ENCODE data around the gene PAPLN. TPM values are rescaled to one million over a fixed set of nuclear protein-coding genes. Genes with fewer than 3 reads are reported as not detected.

Gene PAPLN
- total and polyA plus RNA-seq, 2 experiments from 2014 or later, result 2.8 to 13.2 TPM

DNA sequence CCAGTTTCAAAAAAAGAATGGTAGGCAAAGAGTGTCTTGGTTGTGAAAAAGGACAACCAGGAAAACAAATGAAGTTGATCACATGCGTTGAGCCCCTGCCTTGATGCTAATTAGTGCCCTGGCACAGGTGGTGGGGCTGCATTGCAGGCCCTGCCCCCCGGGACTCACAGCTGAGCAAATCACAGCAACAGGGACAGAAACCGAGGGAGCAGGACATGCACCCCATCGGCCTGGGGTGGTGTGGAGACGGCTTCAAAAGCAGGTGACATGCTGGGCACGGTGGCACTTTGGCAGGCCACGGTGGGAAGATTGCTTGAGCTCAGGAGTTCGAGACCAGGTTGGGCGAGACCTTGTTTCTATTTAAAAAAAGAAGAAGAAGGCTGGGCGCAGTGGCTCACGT lies 1.1 kb upstream of the PAPLN start:
- Histone ChIP-seq H3K27ac (ENCODE audit: low read depth) (peak overlapping the region; percentile 90), H3K4me2 (peak overlapping the region; percentile 96), H3K4me3 (peak overlapping the region; percentile 69), H3K4me1 (ENCODE audit: insufficient read depth) (peaks cover 60% of the 10 kb centered on the region), H2AFZ (peak overlapping the region; percentile 79), H3K79me2 (replicated peaks; ENCODE audit: insufficient read depth) (no peaks in the 10 kb centered on the region), H3K9me2 (ENCODE audit: insufficient read depth) (no peaks in the 10 kb centered on the region), H3K36me3 (ENCODE audit: insufficient read depth) (no peaks in the 10 kb centered on the region), H4K20me1 (replicated peaks; ENCODE audit: insufficient read depth) (0 out of 2 replicates have a peak, but pooled peaks cover 3% of the 10 kb centered on the region), H3K27me3 (ENCODE audit: insufficient read depth) (peaks cover 54% of the 10 kb centered on the region), H3F3A (replicated peaks; ENCODE audit: low read depth) (peaks cover 30% of the 10 kb centered on the region)
- Mint-ChIP-seq H3K27me3 (ENCODE audit: insufficient read depth, low read depth, poor library complexity) (peaks cover 45% of the 10 kb centered on the region), H3K4me1 (peaks cover 73% of the 10 kb centered on the region), H3K9me3 (no peaks in the 10 kb centered on the region; the same call in 2 of the 3 replicates), H3K4me3 (peak overlapping the region; percentile 80), H3K27ac (peak overlapping the region; percentile 93), H3K36me3 (ENCODE audit: low read depth) (peaks cover 2% of the 10 kb centered on the region; the same call in 1 of the 3 replicates)
- TF ChIP-seq EZH2 (IDR thresholded peaks at IDR 0.05; ENCODE audit: low read depth, unreplicated experiment), result no peak
- no peak; the same call in 1 of the 2 replicates for TF ChIP-seq POLR2AphosphoS5 (IDR thresholded peaks at IDR 0.05; ENCODE audit: low read depth)
- no peak for TF ChIP-seq ZNF114 (CRISPR knock-in tag; IDR thresholded peaks at IDR 0.05)
- no peak for TF ChIP-seq JUNB (IDR thresholded peaks at IDR 0.05; ENCODE audit: unreplicated experiment)
- DNase-seq (ENCODE audit: low spot score) (peak; percentile 54), ATAC-seq (peak; percentile 14)

DNA sequence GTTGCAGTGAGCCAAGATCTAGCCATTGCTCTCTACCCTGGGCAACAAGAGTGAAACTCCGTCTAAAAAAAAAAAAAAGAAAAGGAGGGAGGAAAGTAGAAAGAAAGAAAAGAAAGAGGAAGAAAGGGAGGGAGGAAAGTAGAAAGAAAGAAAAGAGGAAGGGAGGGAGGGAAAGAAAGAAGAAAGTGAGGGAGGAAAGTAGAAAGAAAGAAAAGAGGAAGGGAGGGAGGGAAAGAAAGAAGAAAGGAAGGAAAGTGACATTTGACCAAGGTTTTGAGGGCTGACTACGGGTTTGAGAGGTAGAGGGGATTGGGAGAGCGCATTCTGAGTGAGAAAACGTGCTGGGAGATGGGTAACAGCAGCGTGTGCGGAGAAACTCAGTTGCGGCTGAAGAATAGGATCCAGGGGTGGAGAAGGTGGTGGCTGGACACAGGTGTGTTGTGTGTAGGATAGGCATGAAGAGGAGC lies 521 bp upstream of the PAPLN start:
- Mint-ChIP-seq H3K4me3 (peak overlapping the region; percentile 80), H3K9me3 (no peaks in the 10 kb centered on the region; the same call in 2 of the 3 replicates), H3K36me3 (ENCODE audit: low read depth) (peaks cover 2% of the 10 kb centered on the region; the same call in 1 of the 3 replicates), H3K4me1 (peaks cover 73% of the 10 kb centered on the region), H3K27ac (no peak overlapping the region), H3K27me3 (ENCODE audit: insufficient read depth, low read depth, poor library complexity) (peaks cover 41% of the 10 kb centered on the region)
- Histone ChIP-seq H3K36me3 (ENCODE audit: insufficient read depth) (no peaks in the 10 kb centered on the region), H3K9me2 (ENCODE audit: insufficient read depth) (no peaks in the 10 kb centered on the region), H3K27ac (ENCODE audit: low read depth) (no peak overlapping the region), H3K4me3 (peak overlapping the region; percentile 69), H3K27me3 (ENCODE audit: insufficient read depth) (peaks cover 54% of the 10 kb centered on the region), H3K4me2 (peak overlapping the region; percentile 96), H3K4me1 (ENCODE audit: insufficient read depth) (peaks cover 66% of the 10 kb centered on the region), H2AFZ (peak overlapping the region; percentile 94), H3K79me2 (replicated peaks; ENCODE audit: insufficient read depth) (no peaks in the 10 kb centered on the region), H4K20me1 (replicated peaks; ENCODE audit: insufficient read depth) (0 out of 2 replicates have a peak, but pooled peaks cover 3% of the 10 kb centered on the region), H3F3A (replicated peaks; ENCODE audit: low read depth) (peaks cover 30% of the 10 kb centered on the region)
- TF ChIP-seq JUNB (IDR thresholded peaks at IDR 0.05; ENCODE audit: unreplicated experiment), result no peak
- TF ChIP-seq EZH2 (IDR thresholded peaks at IDR 0.05; ENCODE audit: low read depth, unreplicated experiment), result peak; percentile 12
- DNase-seq (ENCODE audit: low spot score), result peak; percentile 53
- peak; percentile 0; the same call in 2 of the 3 replicates for ATAC-seq

GRCh38 chr14:73237786-73238423 lies 599 bp downstream of the PAPLN start:
- Mint-ChIP-seq H3K27ac (no peak overlapping the region), H3K27me3 (ENCODE audit: insufficient read depth, low read depth, poor library complexity) (peaks cover 38% of the 10 kb centered on the region), H3K36me3 (ENCODE audit: low read depth) (peaks cover 2% of the 10 kb centered on the region; the same call in 1 of the 3 replicates), H3K4me1 (peaks cover 64% of the 10 kb centered on the region), H3K4me3 (peak overlapping the region; percentile 80), H3K9me3 (no peaks in the 10 kb centered on the region; the same call in 2 of the 3 replicates)
- H3K4me1 ChIP-seq (ENCODE audit: insufficient read depth), result peaks cover 59% of the 10 kb centered on the region
- H2AFZ ChIP-seq, result peak overlapping the region; percentile 94
- H3K4me2 ChIP-seq, result peak overlapping the region; percentile 96
- no peaks in the 10 kb centered on the region for H3K79me2 ChIP-seq (replicated peaks; ENCODE audit: insufficient read depth)
- peak; percentile 3 for TF ChIP-seq EZH2 (IDR thresholded peaks at IDR 0.05; ENCODE audit: low read depth, unreplicated experiment)
- TF ChIP-seq NANOG (IDR thresholded peaks at IDR 0.05; ENCODE audit: borderline replicate concordance), result no peak
- peaks cover 30% of the 10 kb centered on the region for H3F3A ChIP-seq (replicated peaks; ENCODE audit: low read depth)
- H3K27ac ChIP-seq (ENCODE audit: low read depth), result no peak overlapping the region
- peaks cover 54% of the 10 kb centered on the region for H3K27me3 ChIP-seq (ENCODE audit: insufficient read depth)
- H3K36me3 ChIP-seq (ENCODE audit: insufficient read depth), result no peaks in the 10 kb centered on the region
- 0 out of 2 replicates have a peak, but pooled peaks cover 3% of the 10 kb centered on the region for H4K20me1 ChIP-seq (replicated peaks; ENCODE audit: insufficient read depth)
- DNase-seq (ENCODE audit: low spot score), result peak; percentile 68
- no peaks in the 10 kb centered on the region for H3K9me2 ChIP-seq (ENCODE audit: insufficient read depth)
- ATAC-seq, result peak; percentile 20
- peak overlapping the region; percentile 69 for H3K4me3 ChIP-seq

Data from GM23338 (cell line).